Endothelial cell of umbilical vein (primary cell): ENCODE data around the gene RTN4IP1. TPM values are rescaled to one million over a fixed set of nuclear protein-coding genes. Genes with fewer than 3 reads are reported as not detected.

Experiments used
- BruUV-seq: library from RNA; stranded (reverse); fragments of 400-500 nt; replicated peaks from 2 replicates; lab custom pipeline; 2021; lab: Mats Ljungman, UMichigan
- CTCF ChIA-PET: fragments of 300-600, 350-600 bp; sonication (Branson Sonifier 250); formaldehyde crosslinking; loops from one replicate; lab custom pipeline; 2021; ENCODE audit warnings: antibody characterized with exemption, inconsistent platforms; lab: Charles Lee
- POLR2A ChIA-PET: fragments of 300-600, 350-600 bp; sonication (Branson Sonifier 250); formaldehyde crosslinking; loops from one replicate; lab custom pipeline; 2021; ENCODE audit warnings: antibody characterized with exemption, inconsistent platforms; lab: Charles Lee
- DNase-seq: peaks from one replicate; pipeline ENCODE4 v3.0.0-alpha.2; 2011; ENCODE audit warnings: low read depth, low spot score
- FAIRE-seq: peaks from 2 replicates; lab custom pipeline; 2011; peaks lifted over from hg19 to GRCh38; lab: Jason Lieb, UNC
- H2AFZ ChIP-seq: 2 replicates; pipeline ENCODE4 v1.6.0; 2012; ENCODE audit warnings: low read depth, low read length, control low read depth, inconsistent platforms
- H3K27ac ChIP-seq: 2 replicates; pipeline ENCODE4 v1.5.1; 2011; ENCODE audit warnings: low read depth, mild to moderate bottlenecking, control low read depth, low read length, moderate library complexity; ENCODE audit not compliant: insufficient read depth
- H3K27me3 ChIP-seq, 2 experiments: 2 replicates each; pipeline versions ENCODE4 v1.6.0 to v1.6.1; 2011; ENCODE audit warnings: low read length in 2 of 2, mixed read lengths in 1 of 2; ENCODE audit not compliant: control insufficient read depth in 2 of 2, insufficient read depth in 2 of 2
- H3K36me3 ChIP-seq, 2 experiments: 2 replicates in 1 of 2; 3 replicates in 1 of 2; pipeline ENCODE4 v1.5.1; 2011; ENCODE audit warnings: low read length in 2 of 2, mild to moderate bottlenecking in 1 of 2, moderate library complexity in 1 of 2; ENCODE audit not compliant: control insufficient read depth in 2 of 2, insufficient read depth in 2 of 2; ENCODE audit errors: extremely low read depth in 1 of 2
- H3K4me1 ChIP-seq: 3 replicates; pipeline ENCODE4 v1.5.1; 2011; ENCODE audit warnings: mild to moderate bottlenecking, low read length; ENCODE audit not compliant: control insufficient read depth, insufficient read depth; ENCODE audit errors: extremely low read depth
- H3K4me2 ChIP-seq: 2 replicates; pipeline ENCODE4 v1.6.1; 2011; ENCODE audit warnings: low read length, control low read depth, mixed read lengths; ENCODE audit not compliant: insufficient read depth
- H3K4me3 ChIP-seq, 3 experiments: fragments of 200-600 bp in 1 of 3; sonication (generic), shearing (Covaris generic) in 1 of 3; replicated peaks in 1 of 3; 2 replicates each; pipeline ENCODE4 v1.5.1; 2011 to 2016; ENCODE audit warnings: control low read depth in 3 of 3, low read length in 3 of 3, mild to moderate bottlenecking in 2 of 3, inconsistent platforms in 1 of 3, low read depth in 1 of 3, moderate library complexity in 1 of 3; ENCODE audit not compliant: insufficient read depth in 1 of 3
- H3K79me2 ChIP-seq: 2 replicates; pipeline ENCODE4 v1.6.0; 2012; ENCODE audit warnings: low read length, inconsistent platforms; ENCODE audit not compliant: control insufficient read depth, insufficient read depth
- H3K9ac ChIP-seq: replicated peaks from 2 replicates; pipeline ENCODE3; 2011; ENCODE audit warnings: low read length, control low read depth; ENCODE audit not compliant: insufficient read depth; ENCODE audit errors: extremely low read depth
- H3K9me1 ChIP-seq: replicated peaks from 3 replicates; pipeline ENCODE4 v1.6.0; 2011; ENCODE audit warnings: mild to moderate bottlenecking, low read length; ENCODE audit not compliant: control insufficient read depth, insufficient read depth; ENCODE audit errors: extremely low read depth
- H3K9me3 ChIP-seq: replicated peaks from 2 replicates; pipeline ENCODE4 v1.5.1; 2012; ENCODE audit warnings: low read length, inconsistent platforms; ENCODE audit not compliant: control insufficient read depth, insufficient read depth
- H4K20me1 ChIP-seq: replicated peaks from 2 replicates; pipeline ENCODE3; 2011; ENCODE audit warnings: mild to moderate bottlenecking, low read length; ENCODE audit not compliant: control insufficient read depth, insufficient read depth; ENCODE audit errors: extremely low read depth
- EZH2 ChIP-seq: IDR thresholded peaks from 2 replicates; pipeline ENCODE4 v1.6.1; 2012; ENCODE audit warnings: borderline replicate concordance, low read depth, mild to moderate bottlenecking, moderate library complexity, low read length, inconsistent platforms; ENCODE audit not compliant: severe bottlenecking
- FOS ChIP-seq: IDR thresholded peaks from 2 replicates; pipeline ENCODE4 v1.6.1; 2011; ENCODE audit warnings: mild to moderate bottlenecking, low read length, moderate library complexity, borderline replicate concordance; ENCODE audit not compliant: insufficient read depth
- JUN ChIP-seq: IDR thresholded peaks from 2 replicates; pipeline ENCODE4 v1.6.1; 2011; ENCODE audit warnings: borderline replicate concordance, low read depth; ENCODE audit not compliant: insufficient read length, insufficient read depth
- MAX ChIP-seq: IDR thresholded peaks from 2 replicates; pipeline ENCODE4 v1.6.1; 2011; ENCODE audit not compliant: insufficient read depth, insufficient read length
- POLR2A ChIP-seq: IDR thresholded peaks from 2 replicates; pipeline ENCODE4 v1.6.1; 2012; ENCODE audit warnings: low read depth, mild to moderate bottlenecking, control low read depth, low read length
- POLR2AphosphoS5 ChIP-seq: IDR thresholded peaks from 2 replicates; pipeline ENCODE4 v1.6.1; 2012; ENCODE audit warnings: low read depth, mild to moderate bottlenecking, control low read depth, low read length, moderate library complexity; ENCODE audit not compliant: insufficient read depth
- dilution Hi-C: fragments of 300-500 bp; cut with MboI; formaldehyde crosslinking; loops from one replicate; pipeline ENCODE4 v1.15.0; 2019; ENCODE audit warnings: low sequenced_read_pairs; ENCODE audit not compliant: extremely low pct_ligation_motif_present
- intact Hi-C: fragments of 100-400 bp; cut with micrococcal nuclease; formaldehyde crosslinking; loops from one replicate; pipeline ENCODE4 v1.10.0; 2022
- polyA plus RNA-seq, 4 experiments: library from polyadenylated mRNA; depleted of rRNA in 3 of 4; stranded (reverse) in 3 of 4; unstranded in 1 of 4; fragments of >200 nt; gene quantifications; 2 replicates each; pipeline versions ENCODE4 v1.2.1 to v1.2.3, GENCODE V29; 2011 to 2012; ENCODE audit warnings: missing spikeins in 1 of 4
- total RNA-seq: library from RNA; stranded (reverse); gene quantifications from 2 replicates; pipeline ENCODE4 v1.2.3, GENCODE V29; 2021

The RTN4IP1 gene
- total and polyA plus RNA-seq, 2 donors (not counting 3 experiments of a cell fraction or from before 2014, with no cell fraction given): 3.9 to 5.4 TPM

DNA sequence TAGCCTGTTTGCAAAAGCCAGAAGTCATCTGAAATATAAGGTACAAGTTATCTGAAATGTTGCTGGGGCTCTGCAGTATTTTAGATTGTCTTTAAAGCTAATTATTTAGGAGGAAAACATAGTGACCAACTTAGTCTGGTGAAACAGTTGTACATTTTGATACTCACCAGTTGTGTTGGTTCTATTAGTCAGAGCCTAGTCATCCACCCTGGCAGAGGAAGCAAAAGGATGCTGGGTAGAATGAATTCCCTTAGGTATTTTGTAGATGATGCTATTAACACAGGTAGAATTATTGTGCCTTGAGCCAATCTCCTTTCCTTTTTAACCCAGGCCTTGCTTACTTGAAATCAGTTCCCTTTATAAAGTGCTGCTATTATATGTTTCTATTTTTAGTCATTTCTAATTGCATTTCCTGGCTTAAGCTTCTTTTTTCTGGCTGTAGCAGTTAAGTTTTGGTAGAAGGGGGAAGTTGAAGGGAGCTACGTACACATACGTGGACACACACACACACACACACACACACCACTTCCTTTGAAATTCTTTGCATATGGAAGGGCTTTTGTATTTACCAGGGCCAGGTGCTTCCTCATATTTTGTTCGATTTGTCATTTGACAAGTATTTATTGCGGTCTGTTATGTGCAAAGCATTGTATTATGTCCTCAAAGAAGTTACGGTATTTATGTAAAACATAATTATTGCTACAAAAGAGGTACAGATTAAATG, 82.4 kb downstream of the RTN4IP1 start:
- H3K36me3 ChIP-seq: no peaks in the 10 kb centered on the region
- DNase-seq (peak; percentile 94), FAIRE-seq (peak; percentile 80)
- ChIA-PET CTCF (interaction anchor here (1.0 to 2.7 kb wide), 7 partner anchors 9 to 37 kb away, joined by 3 to 24 read pairs (median 4); no protein-coding TSS in a partner anchor), POLR2A (interaction anchor here (0.6 kb wide), 1 partner anchor 25 kb away, joined by 3 read pairs; no protein-coding TSS in a partner anchor)
- dilution Hi-C loops (no loop called here), intact Hi-C loops (loop anchor here (1.0 to 2.0 kb wide), 5 partner anchors 17 to 1087 kb away; partner anchors contain the start of gene ATG5)
- peak overlapping the region; percentile 65 for H3K4me2 ChIP-seq
- H3K4me1 ChIP-seq: peaks cover 29% of the 10 kb centered on the region
- H4K20me1 ChIP-seq: no peaks in the 10 kb centered on the region
- TF ChIP-seq MAX (no peak), POLR2AphosphoS5 (peak; percentile 61), EZH2 (no peak), FOS (peak; percentile 91), JUN (peak; percentile 70), POLR2A (peak; percentile 30)
- peak overlapping the region; percentile 20 for H3K9ac ChIP-seq
- no peaks in the 10 kb centered on the region for H3K9me3 ChIP-seq
- H3K9me1 ChIP-seq: no peaks in the 10 kb centered on the region
- peak overlapping the region; percentile 99 for H3K27ac ChIP-seq
- H3K4me3 ChIP-seq: peak overlapping the region in 1 of 3 experiments; percentile 10
- peak overlapping the region; percentile 23 for H2AFZ ChIP-seq
- no peaks in the 10 kb centered on the region for H3K27me3 ChIP-seq
- H3K79me2 ChIP-seq: no peaks in the 10 kb centered on the region
- BruUV-seq: TSS peak; percentile 90
